Neural cell (in vitro differentiated cells): ENCODE data around the gene EIF1B. TPM values are rescaled to one million over a fixed set of nuclear protein-coding genes. Genes with fewer than 3 reads are reported as not detected.

Source experiments
- H2AFZ ChIP-seq: fragments of 200-600, 300-800 bp; sonication (generic), shearing (Covaris generic); 2 replicates; pipeline ENCODE4 v1.6.0; 2014; ENCODE audit warnings: low read depth, mild to moderate bottlenecking, antibody characterized with exemption, low read length, moderate library complexity
- H3F3A ChIP-seq: fragments of 200-600 bp; shearing (Covaris generic); 2 replicates; pipeline ENCODE4 v1.6.1; 2016; ENCODE audit warnings: mild to moderate bottlenecking, moderate library complexity, mixed read lengths, antibody characterized with exemption, low read length; ENCODE audit not compliant: insufficient read depth, poor library complexity, severe bottlenecking
- H3K27ac ChIP-seq: fragments of 200-600, 300-800 bp; sonication (generic), shearing (Covaris generic); 2 replicates; pipeline ENCODE4 v1.5.1; 2014; ENCODE audit warnings: mild to moderate bottlenecking, low read length, moderate library complexity
- H3K27me3 ChIP-seq: fragments of 300-800, 200-600 bp; sonication (generic), shearing (Covaris generic); 2 replicates; pipeline ENCODE4 v1.6.0; 2014; ENCODE audit warnings: mild to moderate bottlenecking, low read depth, low read length, moderate library complexity; ENCODE audit not compliant: insufficient read depth
- H3K36me3 ChIP-seq: fragments of 300-800, 200-600 bp; sonication (generic), shearing (Covaris generic); 2 replicates; pipeline ENCODE4 v1.5.1; 2014; ENCODE audit warnings: mild to moderate bottlenecking, antibody characterized with exemption, low read length, moderate library complexity; ENCODE audit not compliant: insufficient read depth
- H3K4me2 ChIP-seq: fragments of 300-800, 200-600 bp; sonication (generic), shearing (Covaris generic); 2 replicates; pipeline ENCODE4 v1.6.0; 2014; ENCODE audit warnings: mild to moderate bottlenecking, low read length
- H3K4me3 ChIP-seq: fragments of 300-800, 200-600 bp; sonication (generic), shearing (Covaris generic); 2 replicates; pipeline ENCODE4 v1.5.1; 2014; ENCODE audit warnings: mild to moderate bottlenecking, low read length, moderate library complexity
- H3K79me2 ChIP-seq: fragments of 200-600 bp; shearing (Covaris generic); replicated peaks from 2 replicates; pipeline ENCODE4 v1.6.0; 2014; ENCODE audit warnings: mild to moderate bottlenecking, low read length, moderate library complexity; ENCODE audit not compliant: insufficient read depth
- H3K9ac ChIP-seq: fragments of 300-800, 200-600 bp; sonication (generic), shearing (Covaris generic); 2 replicates; pipeline ENCODE4 v1.6.1; 2016; ENCODE audit warnings: mild to moderate bottlenecking, low read length, mixed read lengths
- H3K9me2 ChIP-seq: fragments of 200-600 bp; shearing (Covaris generic); 2 replicates; pipeline ENCODE4 v1.6.1; 2016; ENCODE audit warnings: mild to moderate bottlenecking, low read length, mixed read lengths; ENCODE audit not compliant: insufficient read depth
- H3K9me3 ChIP-seq: fragments of 200-600, 300-800 bp; sonication (generic), shearing (Covaris generic); 2 replicates; pipeline ENCODE4 v1.6.1; 2016; ENCODE audit warnings: mild to moderate bottlenecking, mixed run types, low read length, moderate library complexity, mixed read lengths
- H4K20me1 ChIP-seq: fragments of 200-600 bp; shearing (Covaris generic); 2 replicates; pipeline ENCODE4 v1.6.1; 2016; ENCODE audit warnings: mild to moderate bottlenecking, mixed run types; ENCODE audit not compliant: insufficient read depth
- CTCF ChIP-seq: fragments of 450-650 bp; IDR thresholded peaks from 2 replicates; pipeline ENCODE4 v1.5.1; 2014; ENCODE audit warnings: antibody characterized with exemption, mild to moderate bottlenecking, moderate library complexity; ENCODE audit not compliant: poor library complexity, severe bottlenecking
- EP300 ChIP-seq: fragments of 450-650 bp; conservative IDR thresholded peaks from 2 replicates; pipeline ENCODE4 v1.6.1; 2014; ENCODE audit warnings: antibody characterized with exemption, mild to moderate bottlenecking, moderate library complexity; ENCODE audit not compliant: poor library complexity, severe bottlenecking
- EZH2 ChIP-seq: fragments of 200-600, 300-800 bp; shearing (Covaris generic), sonication (generic); IDR thresholded peaks from 2 replicates; pipeline ENCODE4 v1.6.1; 2014; ENCODE audit warnings: antibody characterized with exemption, low read length, borderline replicate concordance, mild to moderate bottlenecking; ENCODE audit not compliant: insufficient read depth, poor library complexity, severe bottlenecking
- MXI1 ChIP-seq: fragments of 450-650 bp; conservative IDR thresholded peaks from 2 replicates; pipeline ENCODE4 v1.6.1; 2014; ENCODE audit warnings: antibody characterized with exemption, mild to moderate bottlenecking; ENCODE audit not compliant: poor library complexity, severe bottlenecking
- POLR2AphosphoS5 ChIP-seq: IDR thresholded peaks from 2 replicates; pipeline ENCODE4 v1.6.1; 2012
- RAD21 ChIP-seq: fragments of 450-650 bp; conservative IDR thresholded peaks from 2 replicates; pipeline ENCODE4 v1.6.1; 2014; ENCODE audit warnings: antibody characterized with exemption, mild to moderate bottlenecking, moderate library complexity
- SMC3 ChIP-seq: fragments of 450-650 bp; conservative IDR thresholded peaks from 2 replicates; pipeline ENCODE4 v1.6.1; 2014; ENCODE audit warnings: antibody characterized with exemption, mild to moderate bottlenecking, moderate library complexity; ENCODE audit not compliant: poor library complexity
- TAF1 ChIP-seq: IDR thresholded peaks from 2 replicates; pipeline ENCODE4 v1.6.1; 2012; ENCODE audit warnings: low read depth
- polyA plus RNA-seq: library from polyadenylated mRNA; depleted of rRNA; stranded (reverse); fragments of >200 nt; gene quantifications from 2 replicates; pipeline ENCODE4 v1.2.3, GENCODE V29; 2014
- TF ChIP-seq, protein P1 (sequence below): IDR thresholded peaks from 2 replicates; pipeline ENCODE4 v1.6.1; 2012; ENCODE audit warnings: borderline replicate concordance

Gene EIF1B
- polyA plus RNA-seq, 1 donor from 2014 or later, result 88.0 TPM

GRCh38 chr3:40309925-40310695 is 603 bp downstream of the EIF1B start:
- no peaks in the 10 kb centered on the region for H3K27me3 ChIP-seq
- H3K27ac ChIP-seq, result peak overlapping the region; percentile 99
- TF ChIP-seq EP300 (no peak), POLR2AphosphoS5 (no peak), EZH2 (no peak), CTCF (no peak), MXI1 (peak; percentile 12), TAF1 (peak; percentile 65), RAD21 (no peak), SMC3 (no peak)
- TF ChIP-seq, protein P1, sequence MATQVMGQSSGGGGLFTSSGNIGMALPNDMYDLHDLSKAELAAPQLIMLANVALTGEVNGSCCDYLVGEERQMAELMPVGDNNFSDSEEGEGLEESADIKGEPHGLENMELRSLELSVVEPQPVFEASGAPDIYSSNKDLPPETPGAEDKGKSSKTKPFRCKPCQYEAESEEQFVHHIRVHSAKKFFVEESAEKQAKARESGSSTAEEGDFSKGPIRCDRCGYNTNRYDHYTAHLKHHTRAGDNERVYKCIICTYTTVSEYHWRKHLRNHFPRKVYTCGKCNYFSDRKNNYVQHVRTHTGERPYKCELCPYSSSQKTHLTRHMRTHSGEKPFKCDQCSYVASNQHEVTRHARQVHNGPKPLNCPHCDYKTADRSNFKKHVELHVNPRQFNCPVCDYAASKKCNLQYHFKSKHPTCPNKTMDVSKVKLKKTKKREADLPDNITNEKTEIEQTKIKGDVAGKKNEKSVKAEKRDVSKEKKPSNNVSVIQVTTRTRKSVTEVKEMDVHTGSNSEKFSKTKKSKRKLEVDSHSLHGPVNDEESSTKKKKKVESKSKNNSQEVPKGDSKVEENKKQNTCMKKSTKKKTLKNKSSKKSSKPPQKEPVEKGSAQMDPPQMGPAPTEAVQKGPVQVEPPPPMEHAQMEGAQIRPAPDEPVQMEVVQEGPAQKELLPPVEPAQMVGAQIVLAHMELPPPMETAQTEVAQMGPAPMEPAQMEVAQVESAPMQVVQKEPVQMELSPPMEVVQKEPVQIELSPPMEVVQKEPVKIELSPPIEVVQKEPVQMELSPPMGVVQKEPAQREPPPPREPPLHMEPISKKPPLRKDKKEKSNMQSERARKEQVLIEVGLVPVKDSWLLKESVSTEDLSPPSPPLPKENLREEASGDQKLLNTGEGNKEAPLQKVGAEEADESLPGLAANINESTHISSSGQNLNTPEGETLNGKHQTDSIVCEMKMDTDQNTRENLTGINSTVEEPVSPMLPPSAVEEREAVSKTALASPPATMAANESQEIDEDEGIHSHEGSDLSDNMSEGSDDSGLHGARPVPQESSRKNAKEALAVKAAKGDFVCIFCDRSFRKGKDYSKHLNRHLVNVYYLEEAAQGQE, result peak; percentile 77
- H4K20me1 ChIP-seq, result no peaks in the 10 kb centered on the region
- H3K9ac ChIP-seq, result peak overlapping the region; percentile 100
- peak overlapping the region; percentile 99 for H3K4me2 ChIP-seq
- no peaks in the 10 kb centered on the region for H3K9me3 ChIP-seq
- peak overlapping the region; percentile 98 for H2AFZ ChIP-seq
- no peaks in the 10 kb centered on the region for H3K9me2 ChIP-seq
- H3K36me3 ChIP-seq, result peaks cover 13% of the 10 kb centered on the region
- peak overlapping the region; percentile 94 for H3K4me3 ChIP-seq
- no peaks in the 10 kb centered on the region for H3F3A ChIP-seq
- H3K79me2 ChIP-seq, result peaks cover 30% of the 10 kb centered on the region

GRCh38 chr3:40310705-40311104 is 1.2 kb downstream of the EIF1B start:
- no peaks in the 10 kb centered on the region for H3K9me3 ChIP-seq
- H3K9ac ChIP-seq, result peak overlapping the region; percentile 100
- no peaks in the 10 kb centered on the region for H3K9me2 ChIP-seq
- H3K79me2 ChIP-seq, result peaks cover 30% of the 10 kb centered on the region
- H3K4me2 ChIP-seq, result peak overlapping the region; percentile 99
- peak overlapping the region; percentile 98 for H2AFZ ChIP-seq
- peaks cover 13% of the 10 kb centered on the region for H3K36me3 ChIP-seq
- peak overlapping the region; percentile 99 for H3K27ac ChIP-seq
- H3F3A ChIP-seq, result no peaks in the 10 kb centered on the region
- no peaks in the 10 kb centered on the region for H4K20me1 ChIP-seq
- no peaks in the 10 kb centered on the region for H3K27me3 ChIP-seq
- TF ChIP-seq EZH2 (no peak), POLR2AphosphoS5 (peak; percentile 18)
- peak overlapping the region; percentile 94 for H3K4me3 ChIP-seq
